GM21825 (cell line): ENCODE data around the gene PPP4R2.
"Not testable (repeated sequence)": the region's sequence is repeated elsewhere in the genome, so short reads cannot be mapped to it uniquely, and the experiment has no call there.

ENCODE experiments used
- ATAC-seq: cut with Tn5 transposase; IDR thresholded peaks from one replicate; pipeline ENCODE4 v1.9.1; 2021; ENCODE audit warnings: mild to moderate bottlenecking, moderate library complexity; ENCODE audit not compliant: unreplicated experiment

Gene PPP4R2

DNA sequence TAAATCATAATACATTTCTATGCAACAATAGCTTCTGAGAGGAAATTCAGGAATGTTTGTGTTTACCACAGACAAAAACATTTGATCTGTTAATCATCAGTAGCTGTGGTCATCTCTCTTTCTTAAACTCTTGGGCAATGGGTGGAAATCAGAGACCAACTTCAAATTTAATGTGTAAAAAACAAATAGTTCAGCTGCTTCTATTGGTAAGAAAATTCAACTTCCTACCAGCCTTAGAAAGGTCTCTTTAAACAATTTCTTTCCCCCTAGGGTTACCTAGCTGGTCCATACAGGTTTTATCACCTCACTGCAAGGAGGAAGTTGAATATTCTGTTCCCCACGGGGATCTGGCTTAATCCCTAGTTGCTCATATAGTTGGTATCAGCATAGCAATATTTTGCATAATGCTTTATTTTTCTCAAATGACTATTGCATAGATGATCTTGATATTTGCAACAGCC lies 20.3 kb upstream of the PPP4R2 start:
- ATAC-seq, result no peak

- peak; percentile 58 for ATAC-seq
These were observed 19.4 kb upstream of the PPP4R2 start for GRCh38 chr3:72977060-72977808.

DNA sequence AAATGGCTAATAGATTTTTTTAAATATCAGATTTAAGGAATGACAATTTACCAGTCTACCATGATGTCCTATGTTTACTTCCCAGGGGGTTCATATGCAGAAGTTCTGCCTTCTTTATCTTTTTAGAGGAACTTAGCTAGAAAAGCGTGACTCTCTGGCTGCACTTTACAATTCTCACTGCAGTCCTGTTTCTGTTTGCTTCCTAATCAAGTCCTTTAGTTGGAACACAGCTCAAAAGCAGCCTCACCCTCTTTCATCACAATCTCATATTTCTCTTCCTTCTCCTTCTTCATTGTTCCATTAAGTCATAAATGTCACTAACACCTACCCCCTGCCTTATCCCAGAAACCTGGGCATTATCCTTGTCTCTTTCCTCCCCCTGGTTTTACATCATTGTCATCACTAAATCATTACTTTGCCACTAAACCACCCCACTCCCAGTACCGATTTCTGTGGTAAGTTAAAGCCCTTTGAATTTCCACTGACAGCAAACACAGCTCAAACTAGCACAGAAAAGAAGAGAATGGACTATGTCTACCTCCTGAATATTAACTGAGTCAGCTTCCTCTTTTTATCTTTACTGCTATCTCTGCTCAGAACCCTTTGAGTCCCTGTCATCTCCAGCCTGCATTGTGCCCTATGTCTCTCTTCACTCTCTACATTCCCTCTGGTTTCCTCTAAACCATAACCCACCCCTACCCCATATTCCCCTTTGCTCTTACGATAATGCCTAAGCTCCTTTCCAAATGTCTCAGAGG lies 13.8 kb upstream of the PPP4R2 start:
- no peak for ATAC-seq

DNA sequence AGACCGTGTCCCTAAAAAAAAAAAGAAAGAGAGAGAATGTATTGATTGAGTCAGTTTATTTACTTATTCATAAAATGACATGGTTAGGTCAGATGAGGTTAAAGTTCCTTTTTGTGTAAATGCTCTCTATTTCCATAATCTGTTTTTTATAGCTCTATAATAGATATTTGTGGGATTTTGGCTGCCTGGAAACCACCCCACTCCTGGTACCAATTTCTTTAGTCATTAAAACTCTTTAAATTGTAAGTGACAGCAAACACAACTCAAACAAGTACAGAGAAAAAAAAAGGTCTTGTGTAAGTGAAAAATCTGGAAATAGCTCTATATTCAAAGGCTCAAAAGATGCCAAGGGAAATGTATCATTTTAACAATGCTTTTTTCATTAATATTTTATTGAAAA lies 11.0 kb upstream of the PPP4R2 start:
- no peak for ATAC-seq

GRCh38 chr3:72990701-72991395 lies 5.8 kb upstream of the PPP4R2 start:
- no peak for ATAC-seq

- no peak for ATAC-seq
These were observed 5.1 kb upstream of the PPP4R2 start for GRCh38 chr3:72991522-72991921.

DNA sequence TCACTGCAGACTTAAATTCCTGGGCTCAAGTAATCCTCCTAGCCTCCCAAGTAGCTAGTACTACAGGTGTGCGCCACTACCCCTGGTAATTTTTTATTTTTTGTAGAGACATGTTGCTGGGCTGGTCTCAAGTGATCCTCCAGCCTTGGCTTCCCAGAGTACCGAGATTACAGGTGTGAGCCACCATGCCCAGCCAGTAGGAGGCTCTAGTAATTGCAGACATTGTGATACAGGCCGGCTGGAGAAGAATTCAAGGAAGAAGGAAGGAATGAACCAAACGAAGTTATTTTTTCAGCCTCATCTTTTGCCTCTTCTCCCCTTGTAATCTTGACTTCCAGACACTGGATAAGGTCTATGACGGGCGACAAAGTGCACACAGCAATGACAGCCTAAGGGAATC lies 3.2 kb upstream of the PPP4R2 start:
- ATAC-seq, result no peak

DNA sequence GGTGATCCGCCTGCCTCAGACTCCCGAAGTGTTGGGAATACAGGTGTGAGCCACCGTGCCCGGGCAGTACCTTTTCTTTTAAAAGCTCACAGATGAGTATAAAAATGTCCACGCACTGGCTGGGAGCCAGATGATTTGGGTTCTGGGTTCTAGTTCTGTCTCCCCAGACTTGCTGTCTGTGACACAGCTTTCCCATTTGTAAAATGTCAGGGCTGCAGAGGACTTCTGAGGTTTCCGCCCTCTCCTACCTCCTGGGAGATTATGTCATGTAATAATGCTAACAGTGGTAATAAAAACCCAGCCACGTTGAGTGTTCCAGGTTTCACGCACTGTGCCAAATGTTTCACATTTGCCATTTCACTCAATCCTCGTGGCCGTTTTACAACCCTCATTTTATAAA lies 1.3 kb upstream of the PPP4R2 start:
- ATAC-seq, result no peak

GRCh38 chr3:72996121-72996472 lies 514 bp upstream of the PPP4R2 start:
- ATAC-seq, result no peak

- peak; percentile 1 for ATAC-seq
These were observed 880 bp downstream of the PPP4R2 start for GRCh38 chr3:72997421-72997961.

GRCh38 chr3:72998466-72998865 lies 1.9 kb downstream of the PPP4R2 start:
- no peak for ATAC-seq

DNA sequence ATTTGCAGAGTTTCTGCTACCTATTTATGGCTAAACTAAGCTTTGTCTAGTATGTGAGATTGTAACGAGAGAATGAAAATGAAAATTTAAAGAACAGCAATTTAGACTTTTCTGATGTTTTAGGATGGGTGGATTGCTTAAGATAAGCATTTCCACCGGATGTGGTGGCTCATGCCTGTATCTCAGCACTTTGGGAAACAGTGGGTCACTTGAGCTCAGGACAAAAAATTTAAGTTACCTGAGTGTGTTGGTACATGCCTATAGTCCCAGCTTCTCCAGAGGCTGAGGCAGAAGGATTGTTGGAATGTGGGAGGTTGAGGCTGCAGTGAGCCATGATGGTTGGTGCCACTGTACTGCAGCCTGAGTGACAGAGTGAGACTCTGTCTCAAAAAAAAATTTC lies 3.3 kb downstream of the PPP4R2 start:
- no peak for ATAC-seq

GRCh38 chr3:73003050-73003449 lies 6.4 kb downstream of the PPP4R2 start:
- ATAC-seq, result not testable (repeated sequence)

DNA sequence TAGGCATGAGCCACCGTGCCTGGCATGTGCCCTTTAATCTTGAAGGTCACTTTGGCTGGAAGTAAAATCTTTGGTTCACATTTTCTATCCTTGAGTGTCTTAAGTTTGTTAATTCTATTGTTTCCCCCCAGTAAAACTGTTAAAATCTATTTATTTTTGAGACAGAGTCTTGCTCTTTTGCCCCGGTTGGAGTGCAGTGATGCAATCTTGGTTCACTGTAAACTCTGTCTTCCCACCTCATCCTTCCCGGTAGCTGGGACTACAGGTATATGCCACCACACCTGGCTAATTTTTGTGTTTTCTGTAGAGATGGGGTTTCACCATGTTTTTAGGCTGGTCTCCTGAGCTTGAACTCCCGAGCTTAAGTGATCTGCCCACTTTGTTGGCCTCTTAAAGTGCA lies 7.7 kb downstream of the PPP4R2 start:
- ATAC-seq, result no peak

- ATAC-seq, result no peak
These were observed 11.5 kb downstream of the PPP4R2 start for GRCh38 chr3:73007992-73008712.

DNA sequence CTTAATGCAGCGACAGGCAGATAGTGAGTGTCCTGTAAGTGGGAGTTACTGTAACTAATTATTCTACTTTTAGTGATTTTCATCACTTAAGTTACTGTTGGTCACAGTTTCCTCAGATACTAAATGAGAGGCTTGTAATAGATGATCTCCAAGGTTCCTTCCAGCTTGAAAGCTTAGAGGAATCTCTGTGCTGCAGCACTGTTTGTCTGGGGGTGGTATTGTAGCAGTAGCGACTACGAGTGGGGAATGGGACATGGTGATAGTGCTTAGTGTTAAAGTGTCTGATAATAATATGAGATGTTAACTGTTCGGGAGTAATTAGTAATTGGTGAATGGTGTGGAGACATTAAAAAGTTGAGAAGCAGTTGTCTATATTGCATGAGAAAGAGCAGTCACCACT lies 12.4 kb downstream of the PPP4R2 start:
- ATAC-seq, result no peak

GRCh38 chr3:73009750-73010149 lies 13.1 kb downstream of the PPP4R2 start:
- ATAC-seq, result no peak

GRCh38 chr3:73010158-73010557 lies 13.5 kb downstream of the PPP4R2 start:
- no peak for ATAC-seq

DNA sequence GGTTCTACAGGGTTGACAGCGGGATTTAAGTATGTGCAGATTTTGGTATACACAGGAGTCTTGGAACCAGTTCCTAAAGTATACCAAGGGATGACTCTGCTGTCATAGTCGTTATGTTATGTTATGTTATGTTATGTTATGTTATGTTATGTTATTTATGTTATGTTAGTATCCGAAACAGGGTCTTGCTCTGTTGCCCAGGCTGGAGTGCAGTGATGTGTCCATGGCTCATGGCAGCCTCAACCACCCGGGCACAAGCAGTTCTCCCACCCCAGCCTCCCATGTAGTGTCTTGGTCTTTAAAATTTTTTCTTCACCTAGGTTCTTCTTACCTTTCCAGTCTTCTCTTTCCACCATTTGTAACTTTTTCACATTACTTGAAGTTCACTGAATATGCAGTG lies 21.7 kb downstream of the PPP4R2 start:
- ATAC-seq, result no peak

DNA sequence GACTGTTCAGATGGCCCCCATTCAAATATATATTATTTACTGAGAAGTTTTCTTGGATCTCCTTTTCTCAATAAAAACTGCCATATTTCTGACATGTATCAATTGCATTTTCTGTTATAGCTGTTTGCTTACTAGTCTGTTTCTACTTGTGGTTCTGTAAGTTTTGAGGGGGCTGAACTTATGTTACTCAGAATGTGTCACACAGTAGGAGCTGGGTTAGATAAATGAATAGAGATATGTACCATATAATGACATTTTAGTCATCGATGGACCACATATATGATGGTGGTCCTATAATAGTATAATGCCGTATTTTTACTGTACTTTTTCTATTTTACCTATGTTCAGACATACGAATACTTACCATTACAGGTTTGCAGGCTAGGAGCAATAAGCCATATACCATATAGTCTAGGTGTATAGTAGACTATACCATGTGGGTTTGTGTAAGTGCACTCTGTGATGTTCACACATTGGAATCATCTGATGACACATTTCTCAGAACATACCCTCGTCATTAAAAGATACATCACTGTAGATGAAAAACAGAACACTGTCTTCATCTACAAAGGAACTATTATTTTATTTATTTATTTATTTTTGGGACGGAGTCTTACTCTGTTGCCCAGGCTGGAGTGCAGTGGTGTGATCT lies 22.3 kb downstream of the PPP4R2 start:
- ATAC-seq, result no peak
